ENCODE results near the gene CDCA4.
"Not testable (repeated sequence)": the region's sequence is repeated elsewhere in the genome, so short reads cannot be mapped to it uniquely, and the experiment has no call there.

CDCA4 gene

DNA sequence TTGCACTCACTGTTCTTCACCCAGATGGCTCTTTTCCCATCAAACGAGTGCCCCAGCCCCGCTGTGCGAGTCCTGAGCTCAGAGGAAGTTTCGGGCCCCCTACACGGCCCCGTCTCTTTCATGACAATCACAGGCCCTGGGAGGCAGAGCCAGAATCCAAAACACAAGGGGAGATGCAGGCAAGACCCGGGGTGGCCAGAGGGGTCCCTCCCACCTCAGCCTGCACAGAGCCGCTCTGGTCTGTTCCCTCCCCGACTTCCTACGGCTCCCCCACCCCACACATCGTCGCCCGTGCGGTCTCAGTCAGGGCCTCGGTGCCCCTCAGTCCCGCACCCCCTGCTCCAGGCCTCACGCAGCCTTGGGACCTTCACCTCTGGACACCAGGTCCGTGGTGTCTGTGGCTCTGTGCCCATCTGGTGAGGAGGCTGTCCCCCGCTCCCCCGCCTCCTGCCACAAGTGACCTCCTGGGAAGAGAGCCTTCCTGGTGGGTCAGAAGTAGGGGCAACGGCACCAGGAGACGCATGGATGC lies 35.5 kb upstream of the CDCA4 start:
- DNase-seq: no peak

DNA sequence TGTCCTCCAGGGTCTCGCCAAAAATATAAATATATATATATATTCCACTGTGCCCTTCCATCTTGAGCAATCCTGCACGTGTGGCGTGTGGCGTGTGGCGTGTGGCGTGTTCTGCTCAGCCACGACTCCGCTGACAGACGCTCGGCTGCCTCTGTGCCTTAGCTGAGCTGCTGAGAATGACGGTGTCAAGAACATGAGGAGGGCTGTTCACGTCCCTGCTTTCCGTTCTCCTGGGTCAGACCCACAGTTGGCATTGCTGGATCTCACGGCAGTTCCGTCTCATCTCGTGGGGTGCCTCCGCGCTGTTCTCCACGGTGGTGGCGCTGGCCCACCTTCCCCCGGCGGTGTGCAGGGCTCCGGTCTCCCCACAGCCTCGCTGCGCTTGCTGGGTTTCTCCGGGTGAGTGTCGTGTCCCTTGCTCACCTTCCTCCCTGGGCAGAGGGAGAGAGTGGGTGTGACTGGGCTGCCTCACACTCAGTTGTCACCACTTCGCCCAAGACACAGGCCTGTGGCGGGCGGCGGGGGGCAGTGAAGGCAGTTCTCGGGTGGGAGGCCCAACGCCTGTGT lies 34.9 kb upstream of the CDCA4 start:
- DNase-seq: no peak

DNA sequence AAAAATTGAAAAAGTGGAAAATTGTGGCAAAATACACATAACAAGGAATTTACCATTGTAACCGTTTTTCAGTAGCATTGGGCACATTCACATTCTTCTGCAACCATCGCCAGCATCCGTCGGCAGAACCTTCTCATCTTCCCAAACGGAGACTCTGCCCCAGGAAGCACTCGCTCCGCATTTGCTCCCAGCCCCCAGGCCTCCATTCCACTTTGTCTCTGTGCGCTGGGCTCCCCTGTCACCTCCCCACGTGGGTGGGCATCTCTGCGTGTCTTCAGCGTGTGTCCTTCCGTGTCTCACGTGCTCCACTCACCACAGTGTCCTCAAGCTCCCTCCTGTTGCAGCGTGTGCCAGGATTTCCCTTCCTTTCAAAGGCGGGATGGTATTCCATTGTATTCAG lies 34.5 kb upstream of the CDCA4 start:
- DNase-seq: no peak

DNA sequence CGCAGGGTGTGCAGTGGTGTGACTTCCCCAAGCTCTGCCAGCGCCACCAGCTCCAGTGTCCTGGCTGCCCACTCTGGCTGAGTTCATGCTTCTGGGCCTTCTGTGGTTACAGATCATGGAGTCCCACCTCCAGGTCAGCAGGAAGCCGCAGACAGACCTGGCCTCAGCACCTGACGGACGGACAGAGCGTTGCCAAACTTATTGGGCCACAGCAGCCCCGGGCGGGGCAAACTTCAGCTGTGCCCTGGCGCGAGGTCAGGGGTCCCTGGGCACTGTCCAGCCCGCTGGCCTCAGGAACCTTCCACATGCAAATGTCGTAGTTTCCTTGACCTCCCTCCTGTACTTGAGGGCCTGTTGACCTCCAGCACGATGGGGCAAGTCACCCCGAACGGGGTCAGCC lies 33.1 kb upstream of the CDCA4 start:
- no peak for DNase-seq

DNA sequence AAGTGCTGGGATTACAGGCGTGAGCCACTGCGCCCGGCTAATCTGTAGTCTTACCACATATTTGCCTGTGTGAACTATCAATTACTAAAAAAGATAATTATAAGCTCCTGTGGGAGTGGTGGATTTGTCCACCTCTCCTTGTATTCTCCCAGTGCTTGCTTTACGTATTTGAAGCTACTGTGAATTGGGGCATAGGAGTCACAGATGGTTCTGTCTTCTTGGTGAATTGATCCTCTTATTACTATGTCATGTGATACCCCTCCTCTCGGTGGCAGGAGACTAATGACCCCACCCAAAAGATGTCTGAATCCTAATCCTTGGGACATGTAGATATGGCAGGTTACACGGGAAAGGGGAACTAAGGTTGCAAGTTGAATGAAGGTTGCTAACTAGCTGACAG lies 32.5 kb upstream of the CDCA4 start:
- DNase-seq: no peak

DNA sequence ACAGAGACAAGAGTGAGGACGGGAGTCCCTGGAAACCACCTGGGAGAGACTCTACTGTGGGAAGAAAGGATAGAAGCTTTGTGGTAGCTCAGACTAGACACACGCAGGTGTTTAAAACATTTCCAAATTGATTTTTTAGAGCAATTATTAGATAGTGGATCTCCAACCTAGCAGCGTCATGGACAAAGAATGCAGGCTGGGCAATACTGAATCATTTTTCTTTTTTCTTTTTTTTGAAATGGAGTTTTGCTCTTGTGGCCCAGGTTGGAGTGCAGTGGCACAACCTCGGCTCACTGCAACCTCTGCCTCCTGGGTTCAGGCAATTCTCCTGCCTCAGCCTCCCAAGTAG lies 31.2 kb upstream of the CDCA4 start:
- no peak for DNase-seq

DNA sequence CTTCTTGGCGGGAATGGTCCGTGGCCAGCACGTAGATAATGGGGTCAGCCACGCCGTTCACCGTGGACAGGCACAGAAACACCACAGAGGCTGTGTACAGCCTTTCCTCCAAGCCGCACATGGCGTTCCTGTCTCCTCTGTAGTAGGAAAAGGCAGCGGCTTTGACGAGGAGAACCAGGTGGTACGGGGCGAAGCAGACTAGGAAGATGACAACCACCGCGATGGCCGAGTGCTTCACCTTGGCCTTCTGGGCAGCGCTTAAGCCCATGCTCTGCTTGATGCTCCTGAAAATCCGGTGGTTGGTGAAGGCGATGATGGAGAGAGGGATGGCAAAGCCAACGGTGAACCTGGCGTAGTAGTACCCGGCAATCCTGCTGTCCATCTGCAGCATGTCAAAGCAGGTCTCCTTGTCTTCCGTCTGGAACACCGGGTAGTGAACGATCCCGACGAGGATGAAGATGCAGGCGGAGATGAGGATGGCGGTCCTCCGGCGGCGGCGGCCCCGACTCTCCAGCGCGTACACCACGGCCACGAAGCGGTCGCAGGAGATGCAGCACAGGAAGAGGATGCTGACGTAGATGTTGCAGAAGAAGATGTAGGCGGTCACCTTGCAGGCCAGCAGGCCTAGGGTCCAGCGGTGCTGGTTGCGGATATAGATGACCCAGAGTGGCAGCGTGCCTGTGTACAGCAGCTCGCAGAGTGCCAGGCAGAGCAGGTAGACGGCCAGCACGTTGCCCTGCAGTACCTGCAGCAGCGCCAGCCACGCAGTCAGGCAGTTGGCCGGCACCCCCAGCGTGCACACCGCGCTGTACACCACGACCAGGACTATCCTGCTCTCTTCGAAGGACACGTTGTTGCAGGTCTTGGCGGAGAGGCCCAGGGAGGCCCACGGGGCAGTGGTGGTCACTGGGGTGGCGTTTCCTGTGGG lies 30.6 kb upstream of the CDCA4 start:
- DNase-seq: no peak

DNA sequence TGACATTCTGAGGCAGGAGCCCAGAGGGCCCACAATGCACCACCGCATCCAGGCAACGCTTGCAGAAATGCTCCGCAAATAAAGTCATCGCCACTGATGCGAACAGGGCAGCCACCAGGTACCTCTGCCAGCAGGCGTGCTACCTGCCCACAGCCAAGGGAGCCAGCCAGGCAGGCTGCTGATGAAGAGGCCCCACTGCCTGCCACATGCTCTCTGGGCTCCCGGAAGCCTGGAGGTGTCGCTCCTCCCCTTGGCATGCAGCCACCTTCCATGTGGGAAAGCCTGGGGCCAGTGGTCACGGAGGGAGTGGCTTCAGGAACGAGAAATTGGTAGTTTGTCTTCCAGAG lies 29.6 kb upstream of the CDCA4 start:
- DNase-seq: no peak

DNA sequence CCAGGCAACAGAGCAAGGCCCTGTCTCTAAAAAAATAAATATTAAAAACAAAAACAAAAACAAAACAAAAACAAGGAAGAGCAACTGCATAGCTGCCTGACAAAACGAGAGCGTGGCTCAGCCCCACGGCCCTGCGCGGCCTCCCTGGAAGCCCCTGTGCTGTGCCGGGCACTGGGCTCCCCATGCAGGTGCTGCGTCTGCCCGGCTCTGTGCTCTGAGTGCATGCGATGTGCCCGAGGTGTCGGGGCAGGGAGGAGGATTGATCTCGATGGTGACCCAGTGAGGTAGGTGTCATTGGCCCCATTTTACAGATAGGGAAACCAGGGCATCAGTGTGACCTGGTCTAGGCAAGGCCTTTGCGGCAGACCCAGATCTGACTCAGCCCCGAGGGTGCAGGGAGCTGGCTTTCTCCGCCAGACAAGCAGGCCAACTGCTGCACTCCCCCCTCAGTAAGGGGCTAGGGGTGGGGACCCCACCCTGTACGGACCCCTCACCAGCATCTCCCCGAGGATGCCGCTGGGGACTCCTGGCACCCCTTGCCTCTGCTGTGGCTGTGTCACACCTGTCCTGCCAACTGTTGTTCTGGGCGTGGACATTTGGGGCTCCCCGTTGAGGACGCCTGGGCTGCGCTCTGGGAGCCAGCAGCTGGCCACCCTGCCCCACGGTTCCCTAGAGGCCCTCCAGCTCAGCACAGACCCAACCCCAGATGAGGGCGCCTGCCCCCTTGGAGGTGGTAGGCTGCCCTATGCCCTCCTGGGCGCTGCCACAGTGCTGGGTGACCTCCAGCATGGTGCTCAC lies 29.1 kb upstream of the CDCA4 start:
- no peak for DNase-seq

DNA sequence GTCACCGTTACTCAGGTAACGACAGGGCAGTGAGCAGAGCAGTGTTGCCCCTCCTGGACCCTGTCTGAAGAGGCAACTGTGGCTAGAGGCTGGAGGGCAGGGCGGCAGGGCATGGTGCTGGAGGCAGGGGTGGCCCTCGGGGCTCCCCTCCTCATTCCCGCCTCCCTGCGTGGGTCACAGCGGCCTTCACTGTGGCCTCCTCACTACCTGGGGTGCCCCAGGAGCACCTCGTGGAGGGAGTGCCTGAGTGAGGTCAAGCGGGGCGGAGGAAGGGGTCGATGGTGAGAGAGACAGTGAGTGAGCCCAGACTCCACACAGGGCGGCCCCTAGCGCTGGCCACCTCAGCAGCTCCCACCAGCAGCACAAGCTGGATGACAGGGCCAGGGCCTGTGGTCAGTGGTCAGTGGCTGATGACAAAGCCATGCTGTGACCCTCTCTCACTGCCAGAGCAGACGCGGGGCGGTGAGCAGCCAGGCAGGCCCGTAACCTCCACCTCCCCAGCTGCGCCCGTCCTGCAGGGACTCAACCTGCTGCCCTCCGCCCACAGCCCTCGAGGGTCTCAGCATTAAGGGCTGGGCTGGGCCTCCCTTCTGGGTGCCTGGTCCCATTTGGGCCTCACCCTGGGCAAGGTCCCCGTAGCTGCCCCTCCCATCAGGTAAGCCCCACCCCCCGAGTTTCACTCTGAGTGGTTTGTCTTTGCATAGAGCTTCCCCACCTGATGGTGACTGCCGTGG lies 26.6 kb upstream of the CDCA4 start:
- DNase-seq: no peak

DNA sequence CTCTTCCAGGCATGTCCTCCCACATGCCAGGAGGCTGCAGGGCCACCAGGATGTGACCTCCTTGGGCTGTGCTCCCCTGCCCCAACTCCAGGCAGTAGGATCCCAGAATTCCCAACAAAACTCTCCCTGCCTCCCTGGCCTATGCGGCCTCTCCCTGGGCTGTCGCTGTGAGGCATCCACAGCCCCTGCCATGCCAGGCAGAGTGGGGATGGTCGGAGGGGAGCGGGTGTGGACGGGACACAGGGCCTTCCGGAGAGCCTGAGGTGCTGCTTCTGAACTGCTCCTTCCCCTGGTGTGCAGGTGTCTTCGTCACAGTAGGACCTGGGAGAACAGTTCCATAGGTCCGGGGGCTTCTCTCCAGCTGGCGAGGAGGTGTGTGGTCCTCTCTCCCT lies 26.0 kb upstream of the CDCA4 start:
- DNase-seq: no peak

DNA sequence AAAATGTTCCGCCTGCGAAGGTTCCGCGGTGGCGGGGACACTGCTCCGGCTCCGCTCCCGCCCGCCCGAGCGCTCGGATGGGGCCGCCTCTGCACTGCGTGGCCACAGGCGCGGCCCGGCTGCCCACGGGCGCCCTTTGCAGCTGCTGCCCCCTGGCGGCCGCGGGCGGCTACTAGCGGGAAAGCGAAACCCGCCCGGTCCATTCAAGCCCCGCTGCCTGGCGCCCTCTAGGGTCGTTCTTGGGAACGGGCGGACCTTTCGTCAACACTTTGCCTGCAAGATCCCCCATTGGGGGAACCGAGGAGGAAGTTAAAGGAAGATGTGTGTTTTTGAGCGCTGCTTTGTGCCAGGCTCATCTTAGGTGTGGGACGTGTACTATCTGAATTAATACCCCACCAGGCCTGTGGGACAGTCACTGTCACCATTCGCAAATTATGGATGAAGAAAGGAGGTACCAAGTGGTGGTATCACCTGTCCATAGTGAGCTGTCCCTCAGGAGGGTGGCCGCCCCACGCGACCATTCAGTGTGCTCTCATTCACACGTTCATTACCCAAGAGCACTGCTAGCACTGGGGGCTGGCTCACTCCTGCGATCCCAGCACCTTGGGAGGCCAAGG lies 24.9 kb upstream of the CDCA4 start:
- peak; percentile 88 for DNase-seq

DNA sequence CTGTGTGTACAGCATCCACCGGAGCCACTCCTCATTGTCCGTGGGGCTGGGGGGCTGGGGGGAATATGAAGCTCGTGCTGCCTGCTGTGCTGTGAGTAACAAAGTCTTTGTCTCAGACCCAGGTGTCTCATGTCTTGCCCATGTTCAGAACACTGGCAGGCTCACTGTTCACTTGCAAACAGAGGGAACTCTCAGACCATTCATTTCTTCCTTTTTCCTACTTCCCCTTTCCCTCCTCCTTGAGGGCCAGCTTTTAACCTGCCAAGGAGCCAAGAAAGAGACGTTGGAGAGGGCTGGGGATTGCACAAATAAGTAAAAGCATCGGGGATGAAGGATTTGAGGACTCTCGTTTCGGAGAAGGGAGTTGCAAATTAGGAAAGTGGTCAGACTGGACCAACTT lies 22.8 kb upstream of the CDCA4 start:
- no peak for DNase-seq

DNA sequence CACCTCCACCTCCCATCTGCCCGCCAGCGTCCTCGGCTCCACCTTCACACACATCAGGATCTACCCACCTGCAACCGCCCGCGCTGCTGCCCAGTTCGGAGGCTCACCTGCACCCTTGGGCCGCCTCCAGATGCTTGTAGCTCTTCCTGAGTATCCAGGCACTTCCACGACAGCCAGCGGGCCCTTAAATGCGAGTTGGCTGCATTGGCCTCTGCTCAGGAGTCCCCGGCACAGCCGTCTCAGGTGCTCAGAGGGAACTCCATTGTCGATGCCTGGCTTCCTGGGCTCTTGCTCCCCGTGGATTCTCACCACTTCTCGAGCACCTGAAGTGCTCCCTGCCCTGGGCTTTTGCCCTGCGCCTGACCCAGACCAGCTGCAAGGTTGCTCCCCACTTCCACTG lies 21.9 kb upstream of the CDCA4 start:
- no peak for DNase-seq

DNA sequence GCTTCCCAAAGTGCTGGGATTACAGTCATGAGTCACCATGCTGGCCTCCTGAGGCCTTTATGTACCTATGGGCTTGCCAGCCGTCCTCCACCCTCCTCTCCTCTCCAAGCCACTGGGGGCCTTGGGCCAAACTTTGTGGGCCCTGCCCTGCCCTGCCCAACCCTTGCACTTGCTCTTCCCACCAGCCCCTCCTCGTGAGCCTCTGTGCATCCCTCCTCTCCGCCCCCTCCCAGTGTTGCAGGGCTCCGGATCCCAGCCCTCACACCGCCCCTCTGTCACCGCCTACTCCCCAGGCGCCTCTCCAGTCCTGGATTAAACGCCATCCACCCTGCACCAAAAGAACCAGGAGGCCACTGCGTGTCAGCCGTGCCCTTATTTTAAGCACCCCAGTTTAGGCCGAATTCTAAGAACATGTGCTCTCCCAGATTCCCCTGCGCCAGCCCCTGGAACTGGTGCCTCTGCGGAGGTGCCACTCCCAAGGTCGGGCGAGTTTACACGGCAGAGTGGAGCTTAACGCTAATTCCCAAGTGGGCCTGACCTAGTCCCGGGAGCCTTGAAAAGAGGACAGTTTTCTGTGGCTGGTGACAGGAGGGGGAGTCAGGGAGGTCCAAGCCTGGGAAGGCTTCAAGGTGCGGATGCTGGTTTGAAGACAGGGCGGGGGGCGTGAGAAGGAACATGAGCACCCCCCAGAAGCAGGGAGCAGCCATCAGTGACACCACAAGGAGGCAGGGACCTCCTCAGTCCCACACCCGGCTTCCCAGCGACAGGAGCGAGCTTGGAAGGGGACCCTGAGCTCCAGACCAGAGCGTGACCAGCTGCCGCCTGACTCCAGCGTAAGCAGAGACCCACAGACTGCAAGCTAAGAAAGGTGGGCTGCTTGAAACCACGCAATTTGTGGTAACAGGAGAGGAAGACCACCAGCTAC lies 21.2 kb upstream of the CDCA4 start:
- DNase-seq: no peak

DNA sequence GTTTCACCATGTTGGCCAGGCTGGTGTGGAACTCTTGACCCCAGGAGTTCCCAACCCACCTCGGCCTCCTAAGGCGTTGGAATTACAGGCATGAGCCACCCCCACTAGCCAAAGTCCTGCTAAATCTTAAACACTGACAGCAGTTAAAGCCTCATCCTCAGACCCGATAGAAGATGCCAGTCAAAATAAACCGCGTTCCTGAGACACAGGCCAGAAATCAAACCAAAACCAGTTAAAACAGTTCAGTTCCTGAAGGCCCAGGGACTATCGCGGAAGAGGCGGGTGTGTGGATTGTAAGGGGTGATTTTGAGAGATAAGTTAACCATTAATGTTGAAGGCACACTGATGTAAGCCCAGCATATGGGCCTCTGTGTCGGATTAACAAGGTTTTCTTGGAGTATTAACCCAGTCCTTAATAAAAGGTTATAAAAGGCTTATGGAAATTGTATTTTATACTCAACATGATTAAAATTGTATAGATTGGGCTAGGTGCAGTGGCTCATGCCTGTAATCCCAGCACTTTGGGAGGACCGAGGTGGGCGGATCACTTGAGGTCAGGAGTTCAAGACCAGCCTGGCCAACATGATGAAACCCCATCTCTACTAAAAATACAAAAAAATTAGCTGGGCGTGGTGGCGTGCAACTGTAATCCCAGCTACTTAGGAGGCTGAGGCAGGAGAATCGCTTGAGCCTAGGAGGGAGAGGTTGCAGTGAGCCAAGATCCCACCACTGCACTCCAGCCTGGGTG lies 18.7 kb upstream of the CDCA4 start:
- DNase-seq: no peak

DNA sequence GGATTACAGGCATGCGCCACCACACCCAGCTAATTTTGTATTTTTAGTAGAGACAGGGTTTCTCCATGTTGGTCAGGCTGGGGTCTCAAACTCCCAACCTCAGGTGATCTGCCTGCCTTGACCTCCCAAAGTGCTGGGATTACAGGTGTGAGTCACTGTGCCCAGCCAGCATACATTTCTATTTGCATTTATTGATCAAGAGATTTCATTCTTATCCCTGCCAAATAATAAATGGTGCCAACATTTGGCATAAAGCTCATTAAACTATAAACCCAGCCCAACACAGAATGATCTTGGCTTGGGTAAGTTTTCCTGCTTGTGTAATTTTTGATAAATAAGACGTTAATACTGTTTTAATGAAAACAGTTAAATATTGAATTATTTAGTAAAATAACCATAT lies 14.7 kb upstream of the CDCA4 start:
- DNase-seq: not testable (repeated sequence)

DNA sequence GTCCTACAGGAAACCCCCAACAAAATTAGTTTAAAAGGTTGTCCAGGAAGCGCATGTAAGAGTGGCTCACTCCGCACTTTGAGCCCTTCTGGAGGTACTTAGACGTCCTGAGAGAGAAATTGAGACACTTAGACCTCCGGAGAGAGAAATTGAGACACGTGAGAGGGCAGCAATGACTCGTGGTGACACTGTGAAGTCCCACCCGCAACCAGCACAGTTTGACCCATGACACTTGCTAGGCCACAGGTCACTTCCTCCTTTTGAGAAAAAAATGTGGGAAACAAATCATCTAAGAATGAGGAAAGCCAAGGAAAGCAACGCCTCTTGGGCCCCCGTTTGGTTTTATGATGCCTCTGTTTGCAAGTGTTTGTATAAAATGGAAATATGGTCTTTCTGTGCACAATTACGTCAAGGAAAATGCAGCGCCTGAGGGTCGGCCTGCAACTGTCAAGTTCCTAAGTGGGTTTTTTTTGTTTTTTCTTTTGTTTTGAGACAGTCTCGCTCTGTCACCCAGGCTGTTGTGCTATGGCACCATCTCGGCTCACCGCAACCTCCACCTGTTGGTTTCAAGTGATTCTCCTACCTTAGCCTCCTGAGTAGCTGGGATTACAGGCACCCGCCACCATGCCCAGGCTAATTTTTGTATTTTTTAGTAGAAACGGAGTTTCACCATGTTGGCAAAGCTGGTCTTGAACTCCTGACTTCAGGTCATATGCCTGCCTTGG lies 13.6 kb upstream of the CDCA4 start:
- no peak for DNase-seq

DNA sequence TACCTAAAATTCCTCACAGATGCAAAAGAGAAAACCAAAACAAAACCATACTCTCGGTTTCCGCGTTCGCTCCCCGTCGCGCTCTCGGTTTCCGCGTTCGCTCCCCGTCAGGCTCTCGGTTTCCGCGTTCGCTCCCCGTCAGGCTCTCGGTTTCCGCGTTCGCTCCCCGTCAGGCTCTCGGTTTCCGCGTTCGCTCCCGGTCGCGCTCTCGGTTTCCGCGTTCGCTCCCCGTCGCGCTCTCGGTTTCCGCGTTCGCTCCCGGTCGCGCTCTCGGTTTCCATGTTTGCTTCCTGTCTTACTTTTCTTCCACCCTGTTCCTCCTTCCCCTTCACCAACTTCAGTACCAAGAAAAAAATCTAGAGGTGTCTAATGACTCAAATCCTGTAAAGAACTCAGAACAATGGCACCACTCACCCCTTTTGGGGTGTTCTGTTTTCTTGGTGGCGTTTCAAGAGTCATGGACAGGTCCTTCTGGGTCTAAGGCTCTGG lies 12.6 kb upstream of the CDCA4 start:
- not testable (repeated sequence) for DNase-seq

DNA sequence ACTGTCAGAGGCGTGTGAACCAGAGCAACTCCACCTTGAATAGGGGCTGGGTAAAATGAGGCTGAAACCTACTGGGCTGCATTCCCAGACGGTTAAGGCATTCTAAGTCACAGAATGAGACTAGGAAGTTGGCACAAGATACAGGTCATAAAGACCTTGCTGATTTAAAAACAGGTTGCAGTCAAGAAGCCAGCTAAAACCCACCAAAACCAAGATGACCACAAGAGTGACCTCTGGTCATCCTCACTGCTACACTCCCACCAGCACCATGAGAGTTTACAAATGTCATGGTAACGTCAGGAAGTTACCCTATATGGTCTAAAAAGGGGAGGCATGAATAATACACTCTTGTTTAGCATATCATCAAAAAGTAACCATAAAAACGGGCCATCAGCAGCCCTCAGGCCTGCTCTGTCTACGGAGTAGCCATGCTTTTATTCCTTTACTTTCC lies 11.6 kb upstream of the CDCA4 start:
- DNase-seq: not testable (repeated sequence)

Measured in KG1 (cell line).